NCI-H1417 (cell line): ENCODE measurements around the gene DTX3.
A peak's percentile ranks its signal among the peaks of the same experiment; 100 is the strongest.
"Not testable (repeated sequence)": the region's sequence is repeated elsewhere in the genome, so short reads cannot be mapped to it uniquely, and the experiment has no call there.

ENCODE experiments used
- DNase-seq, 3 experiments: peaks; one replicate each; lab custom pipeline; 2025; lab: John Stamatoyannopoulos, UW

DTX3 gene

DNA sequence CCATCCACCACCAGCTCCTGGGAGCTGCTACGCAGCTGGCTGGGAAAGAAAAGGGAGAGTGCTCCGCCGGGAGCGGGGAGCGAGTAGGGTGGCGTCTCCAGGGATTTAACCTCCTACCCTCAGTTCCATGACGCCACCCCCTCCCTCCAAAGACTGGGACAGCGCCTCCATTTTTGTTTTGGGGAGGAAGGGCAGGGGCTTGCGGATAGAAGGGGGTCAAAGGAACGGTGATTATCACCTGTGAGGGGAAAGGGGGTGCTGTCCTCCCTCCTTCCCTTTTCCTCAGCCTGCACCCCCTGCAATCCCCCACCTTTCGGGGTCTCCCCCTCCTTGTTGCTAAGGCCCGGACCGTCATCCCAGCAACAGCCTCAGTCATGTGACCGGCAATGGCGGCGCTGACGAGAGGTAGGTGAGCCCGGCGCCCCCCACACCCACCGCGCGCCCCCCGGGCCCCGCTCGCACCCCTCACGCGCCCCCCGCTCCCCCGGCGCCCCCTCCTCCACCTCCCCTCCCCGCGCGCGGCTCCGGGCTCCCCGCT, at the start of gene DTX3:
Gene DTX3 (plus strand): TSS at position 371 of the 538 bp plus-strand sequence. CDS start 1,694 bp downstream, outside the sequence.
- peak; percentile 44 to 83 (median 67) for DNase-seq

- peak in 1 of 3 experiments; percentile 35 for DNase-seq
Observed at GRCh38 chr12:57554897-57555296, 49.7 kb upstream of the DTX3 start.

GRCh38 chr12:57558864-57559263, 45.8 kb upstream of the DTX3 start:
- DNase-seq: no peak

- DNase-seq: no peak
Observed at GRCh38 chr12:57560516-57560915, 44.1 kb upstream of the DTX3 start.

GRCh38 chr12:57561117-57561516, 43.5 kb upstream of the DTX3 start:
- not testable (repeated sequence) for DNase-seq

- DNase-seq: no peak
Observed at GRCh38 chr12:57563358-57563757, 41.3 kb upstream of the DTX3 start.

DNA sequence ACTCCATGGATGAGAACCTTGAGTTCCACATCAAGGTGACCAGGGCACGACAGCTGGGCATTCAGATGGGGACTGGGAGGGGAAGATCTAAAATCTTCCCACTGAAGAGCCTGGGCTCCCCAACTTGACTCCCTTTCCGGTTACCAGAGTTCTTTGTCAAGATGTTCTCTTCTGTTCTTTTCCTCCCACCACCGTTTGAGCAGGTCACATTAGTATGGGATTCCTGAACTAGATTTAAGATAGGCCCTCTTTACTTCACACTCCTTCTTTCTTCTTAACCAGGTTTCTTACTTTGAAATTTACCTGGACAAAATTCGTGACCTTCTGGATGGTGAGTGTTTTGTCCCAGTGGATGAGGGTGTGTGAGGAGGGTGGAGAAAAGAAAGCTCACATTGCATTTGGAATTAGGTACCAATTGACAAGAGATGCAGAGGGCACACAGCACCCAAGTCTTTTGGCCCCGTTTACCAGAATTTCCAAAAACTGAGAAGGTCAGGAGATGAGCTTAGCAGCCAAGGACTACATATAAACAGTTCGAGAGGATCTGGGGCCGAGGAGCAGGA, 40.4 kb upstream of the DTX3 start:
- no peak for DNase-seq

GRCh38 chr12:57568838-57569237, 35.8 kb upstream of the DTX3 start:
- DNase-seq: no peak

DNA sequence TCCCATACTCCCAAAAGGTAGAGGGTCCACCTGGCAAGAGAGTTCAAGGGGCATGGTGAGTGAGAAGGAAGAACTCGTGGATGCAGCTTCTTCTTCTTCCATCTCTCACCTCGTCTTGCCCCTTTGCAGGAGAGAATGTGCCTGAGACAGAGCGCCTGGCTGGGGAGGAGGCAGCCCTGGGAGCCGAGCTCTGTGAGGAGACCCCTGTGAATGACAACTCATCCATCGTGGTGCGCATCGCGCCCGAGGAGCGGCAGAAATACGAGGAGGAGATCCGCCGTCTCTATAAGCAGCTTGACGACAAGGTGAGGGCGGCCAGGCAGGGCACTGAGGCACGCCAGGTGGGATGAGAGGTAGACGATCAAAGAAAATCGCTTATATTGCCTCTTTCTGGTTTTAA, 34.8 kb upstream of the DTX3 start:
- no peak for DNase-seq

DNA sequence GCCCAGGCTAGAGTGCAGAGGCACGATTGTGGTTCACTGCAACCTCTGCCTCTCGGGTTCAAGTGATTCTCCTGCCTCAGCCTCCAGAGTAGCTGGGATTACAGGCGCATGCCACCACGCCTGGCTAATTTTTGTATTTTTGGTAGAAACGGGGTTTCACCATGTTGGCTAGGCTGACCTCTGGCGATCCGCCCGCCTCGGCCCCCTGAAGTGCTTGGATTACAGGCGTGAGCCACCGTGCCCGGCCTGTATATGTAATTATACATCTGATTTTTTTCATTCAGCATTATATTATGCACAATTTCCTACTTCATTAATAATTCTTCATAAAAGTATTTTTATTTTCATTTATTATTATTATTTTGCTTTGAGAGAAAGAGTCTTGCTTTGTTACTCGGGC, 34.2 kb upstream of the DTX3 start:
- DNase-seq: not testable (repeated sequence)

- no peak for DNase-seq
Observed at GRCh38 chr12:57571926-57572762, 32.5 kb upstream of the DTX3 start.

DNA sequence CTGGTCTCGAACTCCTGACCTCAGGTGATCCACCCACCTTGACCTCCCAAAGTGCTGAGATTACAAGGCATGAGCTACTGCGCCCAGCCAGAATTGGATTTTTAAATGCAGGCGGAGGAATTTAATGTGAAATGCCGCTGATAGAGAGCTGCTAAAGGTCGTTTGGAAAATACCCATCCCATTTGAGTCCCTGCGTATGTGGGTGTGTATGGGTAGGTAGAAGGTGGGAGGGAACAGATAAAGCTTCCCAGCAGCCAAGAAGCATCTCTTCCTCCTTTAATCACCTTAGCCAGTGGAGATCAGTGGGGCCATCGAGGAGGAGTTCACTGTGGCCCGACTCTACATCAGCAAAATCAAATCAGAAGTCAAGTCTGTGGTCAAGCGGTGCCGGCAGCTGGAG, 29.8 kb upstream of the DTX3 start:
- no peak for DNase-seq

- DNase-seq: no peak
Observed at GRCh38 chr12:57575771-57576612, 28.6 kb upstream of the DTX3 start.

DNA sequence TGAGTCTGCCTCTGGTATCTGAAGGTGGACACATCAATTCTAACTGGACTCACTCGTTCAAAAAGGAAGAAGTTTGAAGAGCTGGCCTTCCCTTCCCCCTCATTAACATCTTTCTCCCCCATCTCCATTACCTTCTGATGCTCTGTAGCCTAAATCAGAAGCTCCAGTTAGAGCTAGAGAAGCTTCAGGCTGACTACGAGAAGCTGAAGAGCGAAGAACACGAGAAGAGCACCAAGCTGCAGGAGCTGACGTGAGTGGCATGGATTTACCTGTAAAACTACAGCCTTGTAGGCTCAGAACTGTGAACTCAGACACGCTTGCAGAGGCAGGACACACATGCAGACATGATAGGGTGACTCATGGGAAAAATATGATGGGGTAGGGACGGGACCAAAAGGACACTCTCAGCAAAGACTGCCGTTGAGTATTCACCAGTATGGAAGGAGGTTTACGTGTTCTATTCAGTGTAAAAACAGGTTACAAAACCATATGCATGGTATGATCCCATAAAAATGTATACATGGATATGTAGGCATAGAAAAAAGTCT, 27.9 kb upstream of the DTX3 start:
- no peak for DNase-seq

- DNase-seq: no peak
Observed at GRCh38 chr12:57577981-57578758, 26.5 kb upstream of the DTX3 start.

- DNase-seq: no peak
Observed at GRCh38 chr12:57579011-57579410, 25.6 kb upstream of the DTX3 start.

- DNase-seq: no peak
Observed at GRCh38 chr12:57579677-57580465, 24.8 kb upstream of the DTX3 start.

DNA sequence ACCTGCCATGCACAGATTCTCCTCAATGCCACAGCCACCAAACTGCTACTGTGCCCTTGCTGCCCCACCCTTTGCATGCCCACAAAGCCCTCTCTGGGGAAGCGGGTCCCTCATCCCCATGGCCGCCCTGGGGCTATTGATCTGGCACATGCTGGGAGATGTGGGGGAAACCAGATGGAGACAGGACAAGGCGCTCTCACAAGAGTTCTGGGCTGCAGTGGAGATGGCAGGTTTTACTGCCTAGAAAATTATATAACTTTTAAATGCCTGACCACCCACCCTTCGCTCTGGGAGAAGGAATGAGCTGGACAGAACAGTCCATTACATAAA, 24.2 kb upstream of the DTX3 start:
- no peak for DNase-seq

- no peak for DNase-seq
Observed at GRCh38 chr12:57581802-57582201, 22.8 kb upstream of the DTX3 start.

DNA sequence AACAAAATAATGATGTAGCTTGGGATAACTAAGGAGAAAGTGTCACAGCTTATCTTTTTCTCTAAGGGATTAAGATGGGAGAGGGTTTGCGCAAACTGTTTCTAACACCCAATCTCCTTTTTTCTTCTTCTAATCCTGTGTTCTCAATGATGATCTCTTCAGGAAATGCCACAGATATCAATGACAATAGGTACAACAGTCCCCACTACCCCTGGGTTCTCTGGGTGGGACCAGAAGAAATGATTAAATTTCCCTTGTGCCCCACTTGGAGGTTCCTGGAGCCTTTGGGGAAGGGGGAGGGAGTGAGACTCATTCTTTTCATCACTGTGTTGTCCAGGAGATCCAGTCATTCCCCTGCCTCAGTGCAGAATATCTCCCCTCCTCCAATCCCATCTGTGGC, 22.2 kb upstream of the DTX3 start:
- no peak for DNase-seq
